Common myeloid progenitor, CD34-positive (primary cell): ENCODE results near the gene MRPL20.
"Not testable (repeated sequence)": the region's sequence is repeated elsewhere in the genome, so short reads cannot be mapped to it uniquely, and the experiment has no call there.

Experiments
- CTCF ChIA-PET: fragments of 350-600 bp; sonication (Branson Sonifier 250); formaldehyde crosslinking; loops from one replicate; lab custom pipeline; 2021; ENCODE audit warnings: antibody characterized with exemption; lab: Charles Lee
- POLR2A ChIA-PET: fragments of 350-600 bp; sonication (Branson Sonifier 250); formaldehyde crosslinking; loops from one replicate; lab custom pipeline; 2021; ENCODE audit warnings: antibody characterized with exemption; lab: Charles Lee
- DNase-seq, 3 donors: peaks; one replicate each; pipeline versions ENCODE4 v3.0.0 to v3.0.0-alpha.2; 2013
- H3K27ac ChIP-seq, 2 experiments: 1 replicate in 1 of 2; 2 replicates in 1 of 2; pipeline ENCODE4 v1.7.0; 2013; ENCODE audit warnings: inconsistent platforms in 2 of 2, low read length in 2 of 2, mild to moderate bottlenecking in 2 of 2, low read depth in 1 of 2, moderate library complexity in 1 of 2; ENCODE audit not compliant: severe bottlenecking in 2 of 2, insufficient read depth in 1 of 2, poor library complexity in 1 of 2
- H3K27me3 ChIP-seq, 5 experiments: replicated peaks in 2 of 5; 1 replicate in 3 of 5; 2 replicates in 2 of 5; pipeline versions ENCODE4 v1.6.1 to v1.7.0; 2013; ENCODE audit warnings: low read length in 4 of 5, mild to moderate bottlenecking in 2 of 5, moderate library complexity in 2 of 5, inconsistent platforms in 1 of 5; ENCODE audit not compliant: insufficient read depth in 5 of 5, control insufficient read depth in 4 of 5
- H3K36me3 ChIP-seq, 4 experiments: 1 replicate in 2 of 4; 2 replicates in 2 of 4; pipeline versions ENCODE4 v1.6.1 to v1.7.0; 2013; ENCODE audit warnings: low read length in 3 of 4, control low read depth in 1 of 4, mild to moderate bottlenecking in 1 of 4; ENCODE audit not compliant: control insufficient read depth in 4 of 4, insufficient read depth in 4 of 4
- H3K4me1 ChIP-seq, 4 experiments: 1 replicate in 3 of 4; 2 replicates in 1 of 4; pipeline versions ENCODE4 v1.6.1 to v1.7.1; 2013; ENCODE audit warnings: low read length in 3 of 4, mild to moderate bottlenecking in 3 of 4, control low read depth in 1 of 4, inconsistent platforms in 1 of 4, moderate library complexity in 1 of 4; ENCODE audit not compliant: control insufficient read depth in 4 of 4, insufficient read depth in 4 of 4; ENCODE audit errors: control extremely low read depth in 1 of 4
- H3K4me3 ChIP-seq, 7 experiments: 1 replicate in 4 of 7; 2 replicates in 3 of 7; pipeline versions ENCODE4 v1.5.1 to v1.7.0; 2013; ENCODE audit warnings: mild to moderate bottlenecking in 7 of 7, low read length in 6 of 7, moderate library complexity in 6 of 7, inconsistent platforms in 2 of 7, low read depth in 2 of 7, control low read depth in 1 of 7; ENCODE audit not compliant: insufficient read depth in 4 of 7, control insufficient read depth in 1 of 7; ENCODE audit errors: extremely low read depth in 1 of 7
- H3K9me3 ChIP-seq, 5 experiments: 1 replicate in 4 of 5; 2 replicates in 1 of 5; pipeline versions ENCODE4 v1.6.1 to v1.7.1; 2013; ENCODE audit warnings: low read length in 4 of 5, mild to moderate bottlenecking in 2 of 5, inconsistent platforms in 1 of 5, low read depth in 1 of 5, moderate library complexity in 1 of 5; ENCODE audit not compliant: control insufficient read depth in 4 of 5, insufficient read depth in 2 of 5; ENCODE audit errors: control extremely low read depth in 1 of 5
- WGBS: methylation state at CpG from one replicate; pipeline ENCODE4 v1.1.5; 2013; ENCODE audit not compliant: insufficient coverage; 5-methylcytosine and 5-hydroxymethylcytosine counted together

MRPL20 gene

GRCh38 chr1:1452365-1452739 lies 45.3 kb upstream of the MRPL20 start:
- H3K27ac ChIP-seq, H3K4me3 ChIP-seq, DNase-seq, H3K4me1 ChIP-seq, H3K36me3 ChIP-seq, POLR2A ChIA-PET, H3K27me3 ChIP-seq, H3K9me3 ChIP-seq: not testable (repeated sequence)
- 98% methylated on average over 7 of the region's 8 CpGs for WGBS
- CTCF ChIA-PET = interaction anchor here (2.5 kb wide), 1 partner anchor 11 kb away, joined by 11 read pairs; no protein-coding TSS in a partner anchor

DNA sequence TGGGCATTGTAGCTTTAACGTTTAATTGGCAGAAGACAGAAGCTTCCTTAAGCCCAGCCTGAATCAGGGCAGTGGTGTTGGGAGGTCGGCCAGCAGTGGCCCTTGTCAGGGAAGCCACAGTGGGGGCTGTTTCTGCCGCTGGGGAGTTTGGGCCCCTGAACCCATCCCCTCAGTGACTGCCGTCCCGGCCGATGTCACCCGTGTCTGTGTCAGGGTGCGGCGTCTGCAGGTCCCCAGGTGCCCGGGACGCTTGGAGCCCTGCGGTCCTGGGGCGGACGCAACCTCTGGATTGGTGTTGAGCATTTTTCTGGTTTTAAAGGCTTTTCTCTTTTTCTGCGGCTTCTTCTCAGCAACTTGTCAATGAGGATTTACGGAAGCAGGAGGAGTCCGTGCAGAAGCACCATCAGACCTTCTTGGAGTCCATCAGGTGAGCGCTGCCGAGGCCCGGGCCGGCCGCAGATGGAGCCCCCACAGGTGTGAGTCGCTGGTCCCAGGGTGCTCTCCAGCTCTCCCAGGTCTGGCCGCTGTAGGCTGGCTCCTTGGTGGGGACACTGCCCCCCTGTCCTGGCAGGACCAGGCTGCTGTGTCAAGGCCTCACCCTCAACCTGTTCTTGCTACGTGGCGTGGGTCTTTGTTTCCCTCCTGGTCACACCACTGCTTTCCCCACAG lies 44.7 kb upstream of the MRPL20 start:
- no peak overlapping the region for H3K27ac ChIP-seq
- H3K4me3 ChIP-seq = no peak overlapping the region
- no peaks in the 10 kb centered on the region for H3K36me3 ChIP-seq
- H3K9me3 ChIP-seq = no peaks in the 10 kb centered on the region
- ChIA-PET CTCF (interaction anchor here (1.6 to 2.5 kb wide), 3 partner anchors 9 to 15 kb away, joined by 4 to 11 read pairs (median 5); no protein-coding TSS in a partner anchor), POLR2A (no interaction called here)
- DNase-seq = no peak
- peaks cover 0 to 2% (median 0%) of the 10 kb centered on the region in 5 experiments for H3K27me3 ChIP-seq
- H3K4me1 ChIP-seq = no peaks in the 10 kb centered on the region
- WGBS = 96% methylated on average over 26 of the region's 26 CpGs

- H3K27me3 ChIP-seq, DNase-seq, H3K9me3 ChIP-seq, H3K36me3 ChIP-seq, H3K27ac ChIP-seq, H3K4me3 ChIP-seq, POLR2A ChIA-PET, H3K4me1 ChIP-seq: not testable (repeated sequence)
- 94% methylated on average over 22 of the region's 22 CpGs for WGBS
- CTCF ChIA-PET = interaction anchor here (1.6 to 2.5 kb wide), 3 partner anchors 9 to 14 kb away, joined by 4 to 11 read pairs (median 5); no protein-coding TSS in a partner anchor
These were observed 43.5 kb upstream of the MRPL20 start for GRCh38 chr1:1450616-1451015.

DNA sequence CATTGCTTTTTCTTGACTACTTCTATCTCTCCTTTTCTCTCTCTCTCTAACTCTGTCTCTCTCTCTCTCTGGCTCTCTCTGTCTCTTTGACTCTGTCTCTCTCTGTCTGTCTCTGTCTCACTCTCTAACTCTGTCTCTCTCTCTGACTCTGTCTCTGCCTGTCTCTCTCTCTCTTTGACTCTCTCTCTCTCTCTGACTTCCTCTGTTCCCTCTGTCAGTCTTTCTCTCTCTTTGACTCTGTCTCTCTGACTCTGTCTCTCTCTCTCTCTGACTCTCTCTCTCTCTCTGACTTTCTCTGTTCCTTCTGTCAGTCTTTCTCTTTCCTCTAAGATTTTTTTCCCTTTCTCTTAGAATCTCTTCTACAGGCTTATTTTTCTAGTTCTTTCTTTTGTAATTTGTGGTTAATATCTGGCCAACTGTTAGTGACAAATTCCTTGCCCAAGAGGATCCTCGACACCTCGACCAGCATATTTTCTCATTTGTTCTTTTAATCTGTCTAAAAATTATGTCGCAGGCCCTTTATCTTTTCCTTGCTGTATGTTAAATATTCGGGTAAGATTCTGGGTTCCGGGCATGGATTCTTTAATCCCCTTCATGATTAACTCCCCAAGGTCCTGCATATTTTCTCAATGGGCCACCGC lies 42.1 kb upstream of the MRPL20 start, which contains the start of gene ATAD3C:
Gene ATAD3C (plus strand): TSS at position 591 of the 641 bp plus-strand sequence. CDS start 995 bp downstream, outside the sequence.
- Histone ChIP-seq H3K36me3 (no peaks in the 10 kb centered on the region), H3K27ac (no peak within 1 kb of the TSS), H3K9me3 (no peaks in the 10 kb centered on the region), H3K27me3 (peaks cover 0 to 2% (median 0%) of the 10 kb centered on the region in 5 experiments), H3K4me3 (no peak within 1 kb of the TSS), H3K4me1 (no peaks in the 10 kb centered on the region)
- ChIA-PET POLR2A (no interaction called here), CTCF (interaction anchor here (0.9 kb wide), 1 partner anchor 9 kb away, joined by 4 read pairs; no protein-coding TSS in a partner anchor)
- DNase-seq = no peak
- WGBS = 89% methylated on average over 4 of the region's 6 CpGs

GRCh38 chr1:1446631-1447030 lies 39.5 kb upstream of the MRPL20 start:
- H3K27ac ChIP-seq, DNase-seq, POLR2A ChIA-PET, H3K9me3 ChIP-seq, H3K36me3 ChIP-seq, H3K4me1 ChIP-seq, H3K4me3 ChIP-seq, H3K27me3 ChIP-seq, CTCF ChIA-PET: not testable (repeated sequence)
- WGBS = no CpG with 5 or more reads among the region's 19 CpGs

DNA sequence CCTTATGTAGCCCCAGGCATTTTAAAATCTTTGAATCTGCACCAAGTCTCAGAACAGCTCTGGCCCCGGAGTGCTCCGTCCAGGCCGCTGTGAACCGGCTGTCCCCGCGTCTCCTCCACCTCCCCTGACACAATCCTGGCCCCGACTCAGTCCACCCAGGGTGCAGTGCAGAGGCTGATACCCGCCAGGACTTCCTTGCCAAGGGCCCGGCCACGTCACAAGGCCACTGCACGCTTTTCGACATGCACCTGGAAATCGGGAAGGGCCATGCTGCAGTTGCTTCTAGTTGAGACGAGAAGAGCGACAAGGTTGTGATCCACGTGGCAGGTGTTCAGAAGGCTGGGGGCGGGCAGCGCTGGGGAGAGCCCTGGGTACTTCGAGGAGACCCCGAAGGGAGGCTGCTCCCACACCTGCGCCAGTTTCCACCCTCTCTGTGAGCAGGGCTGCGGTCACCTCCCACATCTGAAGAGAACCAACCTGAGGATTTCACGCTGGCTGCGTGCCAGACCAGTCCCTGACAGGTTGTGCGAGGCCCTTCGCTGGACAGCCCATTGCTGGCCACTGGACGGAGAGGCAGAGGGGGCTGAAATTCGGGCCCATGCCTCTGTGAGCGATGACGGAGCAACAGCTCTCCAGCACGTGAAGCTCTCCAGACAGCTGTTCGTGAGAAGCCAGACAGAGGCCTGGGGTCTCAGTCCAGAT lies 35.1 kb upstream of the MRPL20 start:
- Histone ChIP-seq H3K4me3 (no peak overlapping the region), H3K27ac (no peak overlapping the region), H3K9me3 (no peaks in the 10 kb centered on the region), H3K4me1 (peaks cover 0 to 27% (median 19%) of the 10 kb centered on the region in 4 experiments), H3K27me3 (peaks cover 0 to under 1% (median 0%) of the 10 kb centered on the region in 5 experiments), H3K36me3 (no peaks in the 10 kb centered on the region)
- DNase-seq = no peak
- POLR2A ChIA-PET = interaction anchor here (1.6 kb wide), 1 partner anchor 35 kb away, joined by 6 read pairs; no protein-coding TSS in a partner anchor
- CTCF ChIA-PET = interaction anchor here (0.7 to 2.9 kb wide), 11 partner anchors 9 to 62 kb away, joined by 3 to 17 read pairs (median 6); partner anchors contain the start of gene MRPL20
- 93% methylated on average over 30 of the region's 32 CpGs for WGBS
